GM21447 (cell line): Measurements from ENCODE around the gene AFAP1L1.

Source experiments
- ATAC-seq: cut with Tn5 transposase; IDR thresholded peaks from one replicate; pipeline ENCODE4 v1.9.1; 2021; ENCODE audit not compliant: unreplicated experiment

AFAP1L1 gene

GRCh38 chr5:149283626-149284480 lies 12.2 kb downstream of the AFAP1L1 start:
- no peak for ATAC-seq

GRCh38 chr5:149284501-149284900 lies 12.8 kb downstream of the AFAP1L1 start:
- ATAC-seq = no peak

- no peak for ATAC-seq
Measured at GRCh38 chr5:149285153-149285552, 13.5 kb downstream of the AFAP1L1 start.

- no peak for ATAC-seq
Measured at GRCh38 chr5:149288436-149288835, 16.8 kb downstream of the AFAP1L1 start.

- ATAC-seq = no peak
Measured at GRCh38 chr5:149289301-149289700, 17.6 kb downstream of the AFAP1L1 start.

- ATAC-seq = no peak
Measured at GRCh38 chr5:149294872-149295829, 23.5 kb downstream of the AFAP1L1 start.

GRCh38 chr5:149297340-149298025 lies 25.8 kb downstream of the AFAP1L1 start:
- ATAC-seq = no peak

GRCh38 chr5:149298163-149298562 lies 26.5 kb downstream of the AFAP1L1 start:
- no peak for ATAC-seq

GRCh38 chr5:149298842-149299404 lies 27.3 kb downstream of the AFAP1L1 start:
- ATAC-seq = no peak

- no peak for ATAC-seq
Measured at GRCh38 chr5:149299451-149300054, 27.9 kb downstream of the AFAP1L1 start.

- no peak for ATAC-seq
Measured at GRCh38 chr5:149300441-149300840, 28.8 kb downstream of the AFAP1L1 start.

GRCh38 chr5:149301049-149301743 lies 29.5 kb downstream of the AFAP1L1 start:
- no peak for ATAC-seq

- no peak for ATAC-seq
Measured at GRCh38 chr5:149301744-149302380, 30.2 kb downstream of the AFAP1L1 start.

GRCh38 chr5:149302641-149303040 lies 31.0 kb downstream of the AFAP1L1 start:
- ATAC-seq = no peak

- no peak for ATAC-seq
Measured at GRCh38 chr5:149303210-149303609, 31.6 kb downstream of the AFAP1L1 start.

GRCh38 chr5:149304195-149305078 lies 32.8 kb downstream of the AFAP1L1 start:
- no peak for ATAC-seq

- no peak for ATAC-seq
Measured at GRCh38 chr5:149309354-149309753, 37.7 kb downstream of the AFAP1L1 start.

GRCh38 chr5:149310488-149310887 lies 38.8 kb downstream of the AFAP1L1 start:
- ATAC-seq = no peak
